AG04449 (cell line): Measurements from ENCODE around the gene EIF2AK3.
"Not testable (repeated sequence)": the region's sequence is repeated elsewhere in the genome, so short reads cannot be mapped to it uniquely, and the experiment has no call there.

Experiments used
- CTCF ChIA-PET: fragments of 350-600 bp; formaldehyde crosslinking; extraction: SDS; loops from one replicate; lab custom pipeline; 2021; ENCODE audit warnings: antibody characterized with exemption; lab: Yijun Ruan, JAX
- POLR2A ChIA-PET: fragments of 400-600, 350-600 bp; formaldehyde crosslinking; extraction: SDS; loops from one replicate; lab custom pipeline; 2020; ENCODE audit warnings: antibody characterized with exemption, inconsistent platforms; lab: Yijun Ruan, JAX
- DNase-seq: peaks from one replicate; pipeline ENCODE4 v3.0.0-alpha.2; 2010; ENCODE audit warnings: low read depth, low spot score
- H3K4me3 ChIP-seq: 2 replicates; pipeline ENCODE4 v1.5.1; 2011; ENCODE audit warnings: low read depth, mild to moderate bottlenecking, control low read depth, low read length
- TF ChIP-seq, protein P1 (sequence below): IDR thresholded peaks from one replicate; pipeline ENCODE4 v1.5.1; 2011; ENCODE audit warnings: mild to moderate bottlenecking, moderate library complexity, low read length, control low read depth, inconsistent platforms; ENCODE audit not compliant: insufficient read depth; ENCODE audit errors: missing control alignments

Gene EIF2AK3

DNA sequence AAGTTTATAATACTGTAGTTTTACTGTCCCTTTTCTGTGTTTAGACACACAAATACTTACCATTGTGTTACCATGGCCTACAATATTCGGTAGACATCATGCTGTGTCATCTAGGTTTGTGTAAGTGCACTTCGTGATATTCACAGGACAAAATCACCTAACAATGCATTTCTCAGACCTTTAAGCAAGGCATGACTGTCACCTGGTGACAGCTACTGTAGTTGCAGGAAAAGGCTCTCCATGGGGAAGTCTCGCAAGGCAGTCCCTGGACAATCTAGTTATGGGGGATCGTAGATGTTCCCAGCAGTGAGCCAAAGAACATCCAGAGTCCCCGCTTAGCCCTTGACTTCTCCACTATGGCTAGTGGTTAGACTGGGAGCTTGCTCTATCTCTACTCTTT lies 73.1 kb downstream of the EIF2AK3 start:
- no peak for DNase-seq
- ChIA-PET CTCF (interaction anchor here (0.9 kb wide), 1 partner anchor 364 kb away, joined by 3 read pairs; no protein-coding TSS in a partner anchor), POLR2A (no interaction called here)
- H3K4me3 ChIP-seq: no peak overlapping the region
- TF ChIP-seq, protein P1, sequence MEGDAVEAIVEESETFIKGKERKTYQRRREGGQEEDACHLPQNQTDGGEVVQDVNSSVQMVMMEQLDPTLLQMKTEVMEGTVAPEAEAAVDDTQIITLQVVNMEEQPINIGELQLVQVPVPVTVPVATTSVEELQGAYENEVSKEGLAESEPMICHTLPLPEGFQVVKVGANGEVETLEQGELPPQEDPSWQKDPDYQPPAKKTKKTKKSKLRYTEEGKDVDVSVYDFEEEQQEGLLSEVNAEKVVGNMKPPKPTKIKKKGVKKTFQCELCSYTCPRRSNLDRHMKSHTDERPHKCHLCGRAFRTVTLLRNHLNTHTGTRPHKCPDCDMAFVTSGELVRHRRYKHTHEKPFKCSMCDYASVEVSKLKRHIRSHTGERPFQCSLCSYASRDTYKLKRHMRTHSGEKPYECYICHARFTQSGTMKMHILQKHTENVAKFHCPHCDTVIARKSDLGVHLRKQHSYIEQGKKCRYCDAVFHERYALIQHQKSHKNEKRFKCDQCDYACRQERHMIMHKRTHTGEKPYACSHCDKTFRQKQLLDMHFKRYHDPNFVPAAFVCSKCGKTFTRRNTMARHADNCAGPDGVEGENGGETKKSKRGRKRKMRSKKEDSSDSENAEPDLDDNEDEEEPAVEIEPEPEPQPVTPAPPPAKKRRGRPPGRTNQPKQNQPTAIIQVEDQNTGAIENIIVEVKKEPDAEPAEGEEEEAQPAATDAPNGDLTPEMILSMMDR: no peak

DNA sequence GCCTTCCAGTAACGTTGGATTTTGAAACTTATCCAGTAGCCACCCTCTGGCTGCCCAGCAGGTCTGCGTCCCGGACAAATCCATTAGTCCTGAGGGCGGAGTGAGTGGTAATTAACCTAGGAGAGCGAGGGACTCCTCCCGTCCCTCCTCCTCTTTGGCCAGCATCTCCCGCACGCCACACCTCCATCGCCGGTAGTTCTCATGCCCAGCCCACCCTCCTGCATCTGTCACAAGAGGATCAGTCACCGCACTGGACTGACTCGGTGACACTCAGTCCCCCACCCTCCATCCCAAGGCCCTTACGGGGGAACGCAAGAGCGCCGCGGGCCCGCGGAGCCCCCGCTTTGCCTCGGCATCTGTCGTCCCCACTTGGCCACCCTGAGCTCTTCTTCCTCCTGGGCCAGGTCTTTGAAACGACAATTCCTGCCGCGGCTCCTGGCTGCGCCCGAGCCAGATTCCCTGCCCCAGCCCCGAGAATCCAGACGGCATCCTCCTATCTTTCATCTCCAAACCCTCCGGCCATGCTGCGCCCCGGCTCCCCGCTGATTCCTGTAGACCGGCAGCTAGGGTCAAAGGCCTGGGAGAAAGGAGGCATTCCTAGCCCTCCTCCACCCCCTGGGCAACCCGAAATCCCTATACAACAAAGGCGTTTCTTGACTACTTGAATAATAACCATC lies 77.5 kb downstream of the EIF2AK3 start:
- DNase-seq: no peak
- peak overlapping the region; percentile 38 for H3K4me3 ChIP-seq
- POLR2A ChIA-PET: no interaction called here
- CTCF ChIA-PET: no interaction called here
- TF ChIP-seq, protein P1: no peak

DNA sequence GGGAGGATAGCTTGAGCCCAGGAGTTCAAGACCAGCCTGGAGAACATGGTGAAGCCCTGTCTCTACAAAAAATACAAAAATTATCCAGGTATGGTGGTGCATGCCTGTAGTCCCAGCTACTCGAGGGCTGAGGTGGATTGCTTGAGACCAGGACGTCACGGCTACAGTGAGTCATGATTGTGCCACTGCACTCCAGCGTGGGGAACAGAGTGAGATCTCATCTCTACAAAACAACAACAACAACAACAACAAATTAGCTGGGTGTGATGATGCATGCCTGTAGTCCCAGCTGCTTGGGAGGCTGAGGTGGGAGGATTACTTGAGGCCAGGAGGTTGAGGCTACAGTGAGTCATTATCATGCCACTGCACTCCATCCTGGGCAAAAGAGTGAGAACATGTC lies 81.0 kb downstream of the EIF2AK3 start:
- H3K4me3 ChIP-seq, DNase-seq, POLR2A ChIA-PET: not testable (repeated sequence)
- CTCF ChIA-PET: interaction anchor here (1.0 kb wide), 1 partner anchor 165 kb away, joined by 3 read pairs; no protein-coding TSS in a partner anchor

DNA sequence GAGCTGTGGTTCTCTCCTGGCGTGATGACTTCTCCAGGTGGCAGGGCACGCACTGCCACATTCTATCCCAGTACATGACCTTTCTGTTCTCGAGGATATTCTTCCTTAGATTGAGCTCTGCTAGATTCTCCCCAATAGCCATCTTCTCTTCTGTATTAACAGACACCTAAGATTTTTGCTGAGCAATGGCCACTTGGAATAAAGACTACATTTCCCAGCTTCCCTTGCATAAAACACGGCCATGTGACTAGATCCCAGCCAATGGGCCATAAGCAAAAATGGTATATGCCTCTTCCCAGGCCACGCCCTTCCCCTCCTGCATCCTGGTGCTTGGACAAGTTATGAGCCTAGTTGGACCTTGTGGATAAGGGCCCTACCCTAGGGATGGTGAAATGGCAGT lies 82.1 kb downstream of the EIF2AK3 start:
- ChIA-PET POLR2A (no interaction called here), CTCF (no interaction called here)
- H3K4me3 ChIP-seq: no peak overlapping the region
- TF ChIP-seq, protein P1: no peak
- DNase-seq: no peak

DNA sequence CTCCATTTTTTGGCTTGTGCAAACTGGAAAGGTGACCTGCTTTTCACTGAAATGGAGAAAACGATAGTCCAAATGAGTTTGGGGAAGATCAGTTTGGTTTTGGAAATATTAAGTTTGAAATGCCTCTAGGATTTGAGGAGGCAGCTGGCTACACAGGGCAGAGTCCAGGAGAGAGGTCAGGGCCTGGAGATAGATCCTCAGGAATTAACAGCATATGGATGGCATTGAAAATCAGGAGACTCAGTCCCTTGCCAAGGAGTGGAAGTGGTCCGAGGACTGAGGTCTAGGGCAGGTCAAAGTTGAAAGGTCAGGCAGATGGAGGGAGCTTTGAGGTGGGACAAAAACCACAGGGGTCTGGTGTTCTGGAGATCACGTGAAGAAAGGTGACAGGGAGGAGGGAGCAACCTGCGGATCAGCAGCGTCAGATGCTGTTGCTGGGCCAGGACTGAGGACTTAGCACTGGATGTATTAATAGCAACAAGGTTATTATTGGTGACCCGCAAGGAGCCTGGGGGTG lies 83.7 kb downstream of the EIF2AK3 start:
- no peak for DNase-seq
- ChIA-PET POLR2A (no interaction called here), CTCF (no interaction called here)
- TF ChIP-seq, protein P1: no peak
- H3K4me3 ChIP-seq: no peak overlapping the region

DNA sequence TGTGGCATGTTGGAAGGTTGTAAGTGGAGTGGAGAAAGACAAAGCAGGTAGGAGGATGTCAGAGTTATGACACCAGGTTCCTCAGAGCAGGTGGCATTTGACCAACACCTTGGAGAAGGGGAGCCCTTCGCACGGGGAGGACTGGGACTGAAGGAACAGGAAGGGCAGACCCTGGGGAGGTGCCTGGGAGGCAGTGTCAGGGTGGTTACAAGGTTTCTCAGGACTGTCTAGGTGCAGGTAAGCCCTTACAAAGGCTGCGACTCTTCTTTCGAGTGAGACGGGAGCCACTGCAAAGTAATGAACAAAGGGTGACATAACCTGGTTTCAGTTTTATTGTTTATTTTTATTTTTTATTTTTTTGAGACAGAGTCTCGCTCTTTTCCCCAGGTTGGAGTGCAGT lies 84.6 kb downstream of the EIF2AK3 start:
- ChIA-PET CTCF (no interaction called here), POLR2A (no interaction called here)
- DNase-seq: no peak
- no peak overlapping the region for H3K4me3 ChIP-seq
- TF ChIP-seq, protein P1: no peak

DNA sequence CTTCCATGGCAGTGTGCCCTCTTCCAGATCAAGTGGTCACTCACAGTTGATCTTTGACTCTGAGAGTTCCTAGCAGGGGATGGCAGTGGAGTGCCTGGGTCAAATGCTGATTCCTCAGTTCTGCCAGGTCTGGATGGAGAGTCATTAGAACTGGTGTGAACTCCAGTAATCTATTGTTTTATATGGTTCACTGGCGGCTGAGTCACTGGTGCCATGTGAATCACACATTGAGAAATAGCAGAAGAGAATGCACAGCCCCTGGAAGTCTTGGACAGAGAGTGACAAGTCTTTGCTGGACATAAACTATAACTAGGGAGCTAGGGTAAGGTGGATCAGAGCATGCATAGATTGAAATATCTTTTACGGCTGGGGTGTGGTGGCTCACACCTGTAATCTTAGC lies 86.9 kb downstream of the EIF2AK3 start:
- ChIA-PET POLR2A (no interaction called here), CTCF (no interaction called here)
- TF ChIP-seq, protein P1: no peak

More for the DNA sequence above, 86.9 kb downstream of the EIF2AK3 start:
- H3K4me3 ChIP-seq: no peak overlapping the region
- no peak for DNase-seq
